ENCODE data around the gene HDAC10.

Gene HDAC10

GRCh38 chr22:50250555-50251476 lies at the start of gene HDAC10:
Gene HDAC10, minus strand, starts transcription at chr22:50251265. Its CDS starts 233 bp downstream, at chr22:50251032.
- in situ Hi-C loops (cut with HindIII; ENCODE audit: low sequenced_read_pairs), result no loop called here

- in situ Hi-C loops (cut with HindIII; ENCODE audit: low sequenced_read_pairs), result no loop called here
Observed at GRCh38 chr22:50300620-50301257, 49.7 kb upstream of the HDAC10 start.

GRCh38 chr22:50299785-50300619 lies 48.9 kb upstream of the HDAC10 start:
- in situ Hi-C loops (cut with HindIII; ENCODE audit: low sequenced_read_pairs), result no loop called here

GRCh38 chr22:50298937-50299784 lies 48.1 kb upstream of the HDAC10 start:
- in situ Hi-C loops (cut with HindIII; ENCODE audit: low sequenced_read_pairs), result no loop called here

GRCh38 chr22:50298266-50298637 lies 47.2 kb upstream of the HDAC10 start:
- in situ Hi-C loops (cut with HindIII; ENCODE audit: low sequenced_read_pairs), result no loop called here

- in situ Hi-C loops (cut with HindIII; ENCODE audit: low sequenced_read_pairs), result no loop called here
Observed at GRCh38 chr22:50297510-50298265, 46.6 kb upstream of the HDAC10 start.

- in situ Hi-C loops (cut with HindIII; ENCODE audit: low sequenced_read_pairs), result no loop called here
Observed at GRCh38 chr22:50296658-50297490, 45.8 kb upstream of the HDAC10 start.

GRCh38 chr22:50294319-50294656 lies 43.2 kb upstream of the HDAC10 start:
- in situ Hi-C loops (cut with HindIII; ENCODE audit: low sequenced_read_pairs), result no loop called here

- in situ Hi-C loops (cut with HindIII; ENCODE audit: low sequenced_read_pairs), result no loop called here
Observed at GRCh38 chr22:50293441-50294318, 42.6 kb upstream of the HDAC10 start.

GRCh38 chr22:50292643-50293440 lies 41.8 kb upstream of the HDAC10 start:
- in situ Hi-C loops (cut with HindIII; ENCODE audit: low sequenced_read_pairs), result no loop called here

- in situ Hi-C loops (cut with HindIII; ENCODE audit: low sequenced_read_pairs), result loop anchor here (10.0 kb wide), 1 partner anchor 65 kb away; no protein-coding TSS in a partner anchor
Observed at GRCh38 chr22:50289942-50290630, 39.0 kb upstream of the HDAC10 start.

- in situ Hi-C loops (cut with HindIII; ENCODE audit: low sequenced_read_pairs), result loop anchor here (10.0 kb wide), 1 partner anchor 65 kb away; no protein-coding TSS in a partner anchor
Observed at GRCh38 chr22:50289151-50289941, 38.3 kb upstream of the HDAC10 start.

GRCh38 chr22:50287731-50288130 lies 36.7 kb upstream of the HDAC10 start:
- in situ Hi-C loops (cut with HindIII; ENCODE audit: low sequenced_read_pairs), result loop anchor here (10.0 kb wide), 1 partner anchor 67 kb away; no protein-coding TSS in a partner anchor

GRCh38 chr22:50286701-50287318 lies 35.7 kb upstream of the HDAC10 start:
- in situ Hi-C loops (cut with HindIII; ENCODE audit: low sequenced_read_pairs), result loop anchor here (10.0 kb wide), 1 partner anchor 68 kb away; no protein-coding TSS in a partner anchor

- in situ Hi-C loops (cut with HindIII; ENCODE audit: low sequenced_read_pairs), result loop anchor here (10.0 kb wide), 1 partner anchor 69 kb away; no protein-coding TSS in a partner anchor
Observed at GRCh38 chr22:50286275-50286674, 35.2 kb upstream of the HDAC10 start.

Data from endothelial cell of hepatic sinusoid (primary cell).